GM23248 (cell line): Measurements from ENCODE around the gene ANAPC2. TPM values are rescaled to one million over a fixed set of nuclear protein-coding genes. Genes with fewer than 3 reads are reported as not detected.

Experiments used
- DNase-seq: peaks from one replicate; pipeline ENCODE4 v3.0.0-alpha.2; 2015
- H2AFZ ChIP-seq: fragments of 200-600 bp; sonication (generic); 2 replicates; pipeline ENCODE4 v1.6.1; 2016; ENCODE audit warnings: antibody characterized with exemption
- H3F3A ChIP-seq: fragments of 200-600 bp; sonication (generic); 2 replicates; pipeline ENCODE4 v1.6.1; 2016; ENCODE audit warnings: mild to moderate bottlenecking, antibody characterized with exemption, mixed run types; ENCODE audit not compliant: insufficient read depth
- H3K27ac ChIP-seq: fragments of 200-600 bp; sonication (generic); 2 replicates; pipeline ENCODE4 v1.5.1; 2016; ENCODE audit warnings: mild to moderate bottlenecking
- H3K27me3 ChIP-seq: fragments of 200-600 bp; sonication (generic); replicated peaks from 2 replicates; pipeline ENCODE4 v1.6.1; 2016; ENCODE audit warnings: mild to moderate bottlenecking; ENCODE audit not compliant: insufficient read depth
- H3K36me3 ChIP-seq: fragments of 200-600 bp; sonication (generic); 2 replicates; pipeline ENCODE4 v1.6.1; 2016; ENCODE audit warnings: low read depth, mild to moderate bottlenecking
- H3K4me1 ChIP-seq: fragments of 200-600 bp; sonication (generic); 2 replicates; pipeline ENCODE4 v1.6.1; 2016; ENCODE audit warnings: mild to moderate bottlenecking; ENCODE audit not compliant: insufficient read depth
- H3K4me2 ChIP-seq: fragments of 200-600 bp; sonication (generic); one replicate; pipeline ENCODE4 v1.6.1; 2016; ENCODE audit warnings: mild to moderate bottlenecking; ENCODE audit not compliant: unreplicated experiment
- H3K4me3 ChIP-seq: fragments of 200-600 bp; sonication (generic); 2 replicates; pipeline ENCODE4 v1.5.1; 2016; ENCODE audit warnings: mild to moderate bottlenecking
- H3K79me2 ChIP-seq: fragments of 200-600 bp; sonication (generic); 2 replicates; pipeline ENCODE4 v1.6.1; 2016; ENCODE audit warnings: mild to moderate bottlenecking; ENCODE audit not compliant: insufficient read depth
- H3K9ac ChIP-seq: fragments of 200-600 bp; sonication (generic); 2 replicates; pipeline ENCODE4 v1.6.1; 2016; ENCODE audit warnings: mild to moderate bottlenecking
- H3K9me2 ChIP-seq: fragments of 200-600 bp; sonication (generic); 2 replicates; pipeline ENCODE4 v1.6.1; 2016; ENCODE audit warnings: mixed run types, mild to moderate bottlenecking, moderate library complexity; ENCODE audit not compliant: insufficient read depth
- H3K9me3 ChIP-seq: fragments of 200-600 bp; sonication (generic); one replicate; pipeline ENCODE4 v1.6.1; 2017; ENCODE audit warnings: low read depth
- H4K20me1 ChIP-seq: fragments of 200-600 bp; sonication (generic); 2 replicates; pipeline ENCODE4 v1.6.0; 2016; ENCODE audit not compliant: insufficient read depth
- EZH2 ChIP-seq: fragments of 200-600 bp; sonication (generic); IDR thresholded peaks from 2 replicates; pipeline ENCODE4 v1.6.1; 2018; ENCODE audit warnings: antibody characterized with exemption, mild to moderate bottlenecking; ENCODE audit not compliant: insufficient read depth, poor library complexity, severe bottlenecking
- EZH2phosphoT487 ChIP-seq: fragments of 200-600 bp; sonication (generic); IDR thresholded peaks from 2 replicates; pipeline ENCODE4 v1.6.1; 2018; ENCODE audit warnings: antibody characterized with exemption, moderate library complexity, mild to moderate bottlenecking, low read depth; ENCODE audit not compliant: insufficient read depth
- WGBS, 2 experiments: methylation state at CpG; one replicate each; pipeline ENCODE4 v1.1.6; 2015 to 2017; ENCODE audit warnings: low lambda C conversion rate in 2 of 2, low coverage in 1 of 2; ENCODE audit errors: missing lambda C conversion rate in 2 of 2; 5-methylcytosine and 5-hydroxymethylcytosine counted together
- in situ Hi-C: fragments of 300-500 bp; cut with MboI; formaldehyde crosslinking; loops from 2 replicates; pipeline ENCODE4 v1.15.0; 2020
- polyA plus RNA-seq: library from polyadenylated mRNA; unstranded; fragments of >200 nt; fragmentation: Nextera tagmentation; extraction: Ambion mirVana; gene quantifications from 2 replicates; pipeline ENCODE4 v1.2.1, GENCODE V29; 2016
- total RNA-seq: library from RNA; depleted of rRNA; stranded (reverse); fragments of >200 nt; shearing (Covaris generic); gene quantifications from 2 replicates; pipeline ENCODE4 v1.2.3, GENCODE V29; 2014

The ANAPC2 gene
- total and polyA plus RNA-seq, 2 experiments from 2014 or later = 13.6 to 24.0 TPM

DNA sequence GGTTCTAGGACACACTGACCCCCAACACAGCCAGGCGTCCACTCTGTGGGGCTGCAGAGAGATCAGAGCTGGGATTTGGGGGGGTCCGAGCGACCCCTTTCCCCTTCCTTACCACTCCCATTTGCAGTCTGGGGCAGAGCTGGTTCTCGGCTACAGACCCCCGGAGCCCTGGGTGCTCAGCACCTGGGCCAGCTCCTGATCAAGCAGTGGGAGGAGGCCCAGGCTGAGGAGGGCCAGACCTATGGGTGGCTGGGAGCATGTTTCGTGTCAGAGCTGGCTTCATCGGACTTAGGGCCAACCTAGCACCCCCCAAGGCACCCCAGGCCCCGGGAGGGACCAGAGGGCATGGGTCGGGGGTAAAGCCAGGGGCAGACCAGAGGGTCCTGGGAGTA lies 41.8 kb downstream of the ANAPC2 start:
- H3F3A ChIP-seq = no peaks in the 10 kb centered on the region
- H3K79me2 ChIP-seq = no peaks in the 10 kb centered on the region
- WGBS, 2 experiments = 51 to 70% methylated on average over 9 of the region's 9 CpGs
- H3K4me2 ChIP-seq = no peak overlapping the region
- no peak overlapping the region for H2AFZ ChIP-seq
- no peak overlapping the region for H3K4me3 ChIP-seq
- no peak overlapping the region for H3K9ac ChIP-seq
- TF ChIP-seq EZH2 = no peak
- TF ChIP-seq EZH2phosphoT487 = no peak
- no peaks in the 10 kb centered on the region for H3K9me3 ChIP-seq
- in situ Hi-C loops = no loop called here
- no peaks in the 10 kb centered on the region for H3K9me2 ChIP-seq
- H3K27me3 ChIP-seq = no peaks in the 10 kb centered on the region; the same call in 1 of the 2 replicates
- DNase-seq = no peak
- no peaks in the 10 kb centered on the region for H4K20me1 ChIP-seq
- H3K4me1 ChIP-seq = no peaks in the 10 kb centered on the region
- no peaks in the 10 kb centered on the region for H3K36me3 ChIP-seq
- no peak overlapping the region for H3K27ac ChIP-seq

DNA sequence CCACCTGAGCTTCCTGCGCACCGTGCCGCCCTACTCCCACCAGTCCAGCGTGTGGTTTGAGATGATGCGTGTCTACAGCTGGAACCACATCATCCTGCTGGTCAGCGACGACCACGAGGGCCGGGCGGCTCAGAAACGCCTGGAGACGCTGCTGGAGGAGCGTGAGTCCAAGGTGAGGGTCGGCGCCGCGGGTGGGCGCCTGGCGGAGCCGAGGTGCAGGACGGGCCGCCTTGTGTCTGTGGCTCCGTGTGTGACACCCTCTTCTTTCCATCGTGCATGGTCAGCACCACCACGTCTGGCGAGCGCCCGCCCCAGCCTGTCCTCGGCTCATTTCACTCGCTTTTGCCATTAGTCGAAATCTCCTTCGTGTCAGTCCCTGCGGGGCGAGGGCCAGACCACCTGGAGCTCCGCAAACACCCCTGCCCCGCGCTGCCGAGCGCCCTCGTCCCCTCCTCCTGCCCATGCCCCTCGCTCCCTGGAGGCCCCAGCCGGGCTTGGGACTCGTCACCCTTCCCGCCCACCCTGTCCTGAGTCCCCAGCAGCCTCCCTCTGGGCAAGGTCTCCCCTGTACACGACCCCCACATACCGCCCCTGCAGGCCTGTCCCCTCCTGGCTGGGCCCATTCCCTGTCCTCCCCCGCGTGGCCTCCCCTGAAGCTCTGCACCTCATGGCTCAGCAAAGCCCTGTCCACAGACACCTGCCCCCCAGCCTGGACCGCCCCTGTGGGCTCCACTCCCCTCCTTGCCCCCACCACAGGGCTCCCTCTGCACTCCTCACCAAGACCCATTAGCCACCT lies 42.4 kb downstream of the ANAPC2 start:
- H3F3A ChIP-seq = no peaks in the 10 kb centered on the region
- no peaks in the 10 kb centered on the region for H4K20me1 ChIP-seq
- no peak overlapping the region for H2AFZ ChIP-seq
- H3K4me3 ChIP-seq = no peak overlapping the region
- no peaks in the 10 kb centered on the region; the same call in 1 of the 2 replicates for H3K27me3 ChIP-seq
- in situ Hi-C loops = no loop called here
- H3K9me3 ChIP-seq = no peaks in the 10 kb centered on the region
- 44 to 49% methylated on average over 33 to 45 of the region's 49 CpGs for WGBS, 2 experiments
- H3K4me1 ChIP-seq = no peaks in the 10 kb centered on the region
- no peaks in the 10 kb centered on the region for H3K36me3 ChIP-seq
- TF ChIP-seq EZH2phosphoT487 (no peak), EZH2 (no peak)
- no peaks in the 10 kb centered on the region for H3K9me2 ChIP-seq
- no peak overlapping the region for H3K9ac ChIP-seq
- H3K79me2 ChIP-seq = no peaks in the 10 kb centered on the region
- no peak for DNase-seq
- H3K4me2 ChIP-seq = no peak overlapping the region
- no peak overlapping the region for H3K27ac ChIP-seq

DNA sequence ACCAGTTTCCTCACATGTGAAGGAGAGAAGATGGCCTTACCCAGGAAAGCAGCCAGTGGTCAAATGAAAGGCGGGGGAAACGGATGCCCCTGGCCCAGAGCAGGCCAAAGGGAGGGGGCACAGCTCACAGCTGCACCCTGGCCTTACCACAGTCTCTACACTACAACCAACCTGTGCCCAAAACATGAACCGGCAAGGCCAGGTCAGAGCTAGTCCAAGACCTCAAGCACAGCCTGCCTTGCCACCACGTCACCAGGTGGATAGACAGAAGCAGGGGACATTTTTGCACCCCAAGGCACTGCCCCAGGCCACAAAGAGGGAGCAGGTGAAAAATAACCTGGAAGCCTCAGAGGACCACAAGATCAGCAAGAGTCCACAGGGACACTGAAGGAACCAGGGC lies 44.9 kb downstream of the ANAPC2 start:
- WGBS, 2 experiments = 30 to 39% methylated on average over 4 of the region's 4 CpGs
- in situ Hi-C loops = no loop called here
- no peak for DNase-seq

DNA sequence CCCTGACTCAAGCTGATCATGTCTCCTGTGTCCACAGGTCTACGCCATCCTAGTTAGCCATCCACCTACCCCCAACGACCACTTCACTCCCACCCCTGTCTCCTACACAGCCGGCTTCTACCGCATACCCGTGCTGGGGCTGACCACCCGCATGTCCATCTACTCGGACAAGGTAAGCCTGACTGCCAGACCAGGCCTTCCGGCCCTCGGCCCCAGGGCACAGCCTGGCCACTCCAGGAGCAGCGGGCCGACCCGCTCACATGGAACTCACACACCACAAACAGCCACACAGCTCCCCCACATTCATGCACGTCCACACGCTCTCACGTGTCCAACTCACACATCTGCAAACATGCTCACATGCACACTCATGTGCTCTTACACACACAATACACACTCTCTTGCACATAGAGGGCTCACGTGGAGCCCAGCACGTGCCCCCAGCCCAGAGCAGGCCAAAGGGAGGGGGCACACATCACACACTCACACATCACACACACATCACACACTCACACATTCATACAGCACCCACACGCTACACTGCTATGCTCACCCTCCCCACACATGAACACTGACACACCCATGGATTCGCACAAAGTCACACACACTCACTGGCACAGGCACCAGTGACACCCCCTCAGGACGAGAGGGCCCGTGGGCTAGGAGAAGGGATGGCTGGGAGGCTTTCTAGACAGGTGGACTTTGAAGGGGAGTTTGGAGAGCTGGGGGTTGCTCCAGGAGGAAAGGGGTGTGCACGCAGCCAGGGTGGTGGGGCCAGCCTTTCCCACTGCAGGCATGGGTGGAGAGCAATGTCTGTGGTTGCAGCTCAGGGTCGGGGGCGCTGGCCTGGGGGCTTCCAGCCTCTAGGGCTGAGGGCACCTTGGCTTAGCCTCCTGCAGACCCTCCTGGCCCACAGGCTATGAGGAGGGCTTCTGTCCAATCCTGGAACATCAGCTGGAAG lies 46.1 kb downstream of the ANAPC2 start:
- TF ChIP-seq EZH2phosphoT487 (no peak), EZH2 (no peak)
- Histone ChIP-seq H3K4me3 (no peak overlapping the region), H2AFZ (no peak overlapping the region), H3K27ac (no peak overlapping the region), H3K79me2 (no peaks in the 10 kb centered on the region), H3K9ac (no peak overlapping the region), H3K4me2 (no peak overlapping the region), H3F3A (no peaks in the 10 kb centered on the region), H4K20me1 (no peaks in the 10 kb centered on the region), H3K27me3 (peaks cover 28% of the 10 kb centered on the region), H3K9me3 (no peaks in the 10 kb centered on the region), H3K9me2 (no peaks in the 10 kb centered on the region), H3K4me1 (no peaks in the 10 kb centered on the region), H3K36me3 (no peaks in the 10 kb centered on the region)
- WGBS, 2 experiments = 49 to 56% methylated on average over 24 of the region's 24 CpGs
- DNase-seq = no peak
- in situ Hi-C loops = no loop called here

More for the DNA sequence above, 44.9 kb downstream of the ANAPC2 start:
- no peaks in the 10 kb centered on the region for H3F3A ChIP-seq
- H3K4me1 ChIP-seq = no peaks in the 10 kb centered on the region
- H4K20me1 ChIP-seq = no peaks in the 10 kb centered on the region
- H3K79me2 ChIP-seq = no peaks in the 10 kb centered on the region
- H3K9me2 ChIP-seq = no peaks in the 10 kb centered on the region
- H3K9me3 ChIP-seq = no peaks in the 10 kb centered on the region
- H3K4me3 ChIP-seq = no peak overlapping the region
- H3K9ac ChIP-seq = no peak overlapping the region
- H3K4me2 ChIP-seq = no peak overlapping the region
- TF ChIP-seq EZH2phosphoT487 = no peak
- no peak for TF ChIP-seq EZH2
- no peaks in the 10 kb centered on the region for H3K36me3 ChIP-seq
- no peak overlapping the region for H2AFZ ChIP-seq
- no peak overlapping the region for H3K27ac ChIP-seq
- peaks cover 16% of the 10 kb centered on the region for H3K27me3 ChIP-seq
